WI38 (cell line): ENCODE measurements around the gene KIAA1614.
"Not testable (repeated sequence)": the region's sequence is repeated elsewhere in the genome, so short reads cannot be mapped to it uniquely, and the experiment has no call there.

Experiments used
- H3K4me3 ChIP-seq: 2 replicates; pipeline ENCODE4 v1.5.1; 2011; ENCODE audit warnings: low read depth, mild to moderate bottlenecking, control low read depth, low read length
- CTCF ChIP-seq: IDR thresholded peaks from 2 replicates; pipeline ENCODE4 v1.5.1; 2012; ENCODE audit warnings: low read depth, mild to moderate bottlenecking, control low read depth, low read length

KIAA1614 gene

GRCh38 chr1:180966744-180967536, 54.2 kb downstream of the KIAA1614 start:
- no peak overlapping the region for H3K4me3 ChIP-seq
- no peak for TF ChIP-seq CTCF

GRCh38 chr1:180967558-180967957, 54.9 kb downstream of the KIAA1614 start:
- TF ChIP-seq CTCF = no peak
- no peak overlapping the region for H3K4me3 ChIP-seq

- not testable (repeated sequence) for H3K4me3 ChIP-seq
Observed at GRCh38 chr1:180968834-180969233, 56.1 kb downstream of the KIAA1614 start.

GRCh38 chr1:180969434-180969833, 56.7 kb downstream of the KIAA1614 start:
- TF ChIP-seq CTCF = no peak

GRCh38 chr1:180970333-180971079, 57.8 kb downstream of the KIAA1614 start:
- H3K4me3 ChIP-seq = no peak overlapping the region
- no peak for TF ChIP-seq CTCF

More at GRCh38 chr1:180969434-180969833, 56.7 kb downstream of the KIAA1614 start:
- no peak overlapping the region for H3K4me3 ChIP-seq

GRCh38 chr1:180971273-180971997, 58.7 kb downstream of the KIAA1614 start:
- no peak for TF ChIP-seq CTCF
- H3K4me3 ChIP-seq = no peak overlapping the region

GRCh38 chr1:180973369-180973768, 60.7 kb downstream of the KIAA1614 start:
- H3K4me3 ChIP-seq = no peak overlapping the region
- TF ChIP-seq CTCF = no peak
